Fibroblast of skin of abdomen (primary cell): ENCODE data around the gene USP10.
"Not testable (repeated sequence)": the region's sequence is repeated elsewhere in the genome, so short reads cannot be mapped to it uniquely, and the experiment has no call there.

Experiments
- DNase-seq: peaks from one replicate; pipeline ENCODE4 v3.0.0-alpha.2; 2013

The USP10 gene

DNA sequence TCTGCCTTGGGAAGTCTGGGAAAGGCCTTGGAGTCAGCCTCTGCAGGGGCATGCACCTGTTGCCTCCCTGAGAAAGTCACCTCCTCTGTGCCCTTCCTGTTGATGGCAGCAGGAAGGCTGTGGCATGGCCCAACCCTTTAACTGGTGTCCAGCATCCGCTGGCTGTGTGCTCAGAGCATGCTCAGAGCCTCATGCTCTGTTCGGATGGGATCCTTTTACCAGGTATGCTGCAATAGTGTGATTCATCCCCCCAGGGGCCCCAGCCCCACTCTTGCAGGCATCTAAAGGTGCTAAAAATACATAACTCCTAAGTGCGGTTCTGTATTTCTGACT lies 26.6 kb upstream of the USP10 start:
- no peak for DNase-seq

GRCh38 chr16:84673561-84673960 lies 26.2 kb upstream of the USP10 start:
- DNase-seq: no peak

DNA sequence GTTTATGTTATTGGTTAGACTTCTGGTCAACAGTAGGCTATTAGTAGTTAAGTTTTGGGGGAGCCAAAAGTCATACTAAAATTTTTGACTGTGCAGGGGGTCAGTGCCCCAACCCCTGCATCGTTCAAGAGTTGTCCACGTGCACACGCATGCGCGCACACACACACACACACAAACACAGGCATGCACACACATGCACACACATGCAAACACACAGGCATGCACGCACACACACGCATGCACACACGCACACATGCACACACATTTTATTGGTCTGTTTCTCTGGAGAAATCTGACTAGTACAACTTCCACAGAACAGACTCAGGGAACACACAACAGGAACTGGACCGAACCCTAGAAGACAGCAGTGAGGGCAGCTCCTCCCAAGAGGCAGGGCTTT lies 24.4 kb upstream of the USP10 start:
- DNase-seq: no peak

DNA sequence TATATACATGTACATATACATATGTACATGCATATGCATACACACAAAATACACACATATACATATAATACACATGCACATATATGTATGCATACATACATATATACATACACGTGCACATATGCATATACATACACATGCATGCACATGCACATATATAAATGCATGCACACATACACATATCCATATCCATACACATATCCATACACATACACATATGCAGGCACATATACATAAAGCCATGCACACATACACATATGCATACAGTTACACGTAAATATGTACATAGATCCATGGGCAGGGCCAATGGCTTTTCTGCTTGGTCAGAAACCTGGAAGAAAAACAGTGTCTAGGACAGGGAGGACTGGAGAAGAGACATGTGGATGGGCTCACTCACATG lies 23.9 kb upstream of the USP10 start:
- DNase-seq: no peak

DNA sequence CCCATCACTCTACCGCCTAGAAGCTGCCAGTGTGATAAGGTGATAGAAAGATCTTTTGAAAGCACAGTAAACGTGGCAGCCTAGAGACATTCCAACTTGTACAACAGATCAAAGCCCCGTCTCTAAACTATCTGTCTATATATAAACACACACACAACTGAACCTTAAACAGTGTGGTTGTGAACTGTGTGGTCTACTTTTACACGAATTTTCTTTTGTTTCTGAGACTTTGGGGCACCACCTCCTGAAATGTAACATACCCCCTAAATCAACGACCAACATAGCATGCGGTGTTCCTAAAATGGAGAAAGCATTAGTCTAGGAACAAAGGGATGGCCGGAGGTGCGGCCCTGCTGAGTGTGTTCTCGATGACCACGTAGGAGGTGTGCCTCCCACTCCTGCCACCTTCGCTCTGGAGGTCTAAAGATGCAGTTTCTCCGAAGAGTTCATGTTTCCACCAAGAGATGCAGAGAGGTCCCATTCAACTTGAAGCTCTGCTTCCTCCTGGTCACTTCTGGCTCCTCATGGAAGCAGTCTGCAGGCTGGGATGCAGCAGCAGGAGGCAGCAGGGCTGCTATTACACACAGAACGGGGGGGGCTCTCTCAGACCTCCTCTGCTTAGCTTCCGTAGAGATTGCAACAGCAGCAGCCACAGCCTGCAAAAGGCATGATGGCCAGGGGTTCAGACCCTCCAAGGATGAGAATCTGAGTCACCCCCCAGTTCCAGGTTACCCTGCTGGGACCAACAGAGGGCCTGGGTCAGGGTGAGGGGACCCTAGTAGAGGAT lies 22.6 kb upstream of the USP10 start:
- no peak for DNase-seq

- no peak for DNase-seq
Measured at GRCh38 chr16:84677849-84678248, 22.0 kb upstream of the USP10 start.

DNA sequence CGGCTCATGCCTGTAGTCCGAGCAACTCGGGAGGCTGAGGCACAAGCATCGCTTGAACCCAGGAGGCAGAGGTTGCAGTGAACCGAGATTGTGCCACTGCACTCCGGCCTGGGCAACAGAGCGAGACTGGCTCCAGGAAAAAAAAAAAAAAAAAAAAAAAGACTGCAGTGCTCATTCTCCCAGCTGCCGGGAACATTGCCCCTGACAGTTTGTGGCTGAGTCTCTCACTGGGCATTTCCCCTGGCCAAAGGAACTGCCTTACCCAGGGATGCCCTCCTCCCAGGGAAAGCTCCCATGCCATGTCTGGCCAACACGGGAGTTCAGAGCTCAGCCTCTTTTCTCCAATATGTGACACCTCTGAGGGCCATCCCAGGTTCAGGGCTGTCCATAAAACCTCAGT lies 21.3 kb upstream of the USP10 start:
- no peak for DNase-seq

DNA sequence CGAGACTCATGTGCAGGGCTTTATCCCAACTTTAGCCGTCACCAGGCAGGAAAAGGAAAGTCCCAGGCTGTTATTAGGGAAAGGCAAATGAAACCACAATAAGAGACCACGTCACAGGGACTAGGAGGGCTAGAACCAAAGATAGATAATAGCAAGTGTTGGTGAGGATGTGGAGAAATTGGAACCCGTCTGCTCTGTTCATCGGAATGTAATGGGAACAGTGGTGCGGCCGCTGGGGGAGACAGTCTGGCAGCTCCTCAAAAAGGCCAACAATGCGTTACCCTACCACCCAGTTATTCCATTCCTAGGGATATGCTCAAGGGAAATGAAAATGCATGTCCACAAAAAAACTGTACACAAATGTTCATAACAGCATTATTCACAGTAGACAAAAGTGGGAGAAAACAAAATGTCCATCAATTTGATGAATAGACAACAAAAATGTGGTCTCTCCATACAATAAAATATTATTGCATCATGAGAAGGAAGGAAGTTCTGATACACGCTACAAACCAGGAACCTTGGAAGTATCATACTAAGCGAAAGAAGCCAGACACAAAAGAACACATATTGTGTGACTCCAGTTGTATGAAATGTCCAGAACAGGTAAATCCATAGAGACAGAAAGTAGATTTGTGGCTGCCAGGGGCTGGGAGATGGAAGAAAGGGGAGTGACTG lies 19.5 kb upstream of the USP10 start:
- no peak for DNase-seq

DNA sequence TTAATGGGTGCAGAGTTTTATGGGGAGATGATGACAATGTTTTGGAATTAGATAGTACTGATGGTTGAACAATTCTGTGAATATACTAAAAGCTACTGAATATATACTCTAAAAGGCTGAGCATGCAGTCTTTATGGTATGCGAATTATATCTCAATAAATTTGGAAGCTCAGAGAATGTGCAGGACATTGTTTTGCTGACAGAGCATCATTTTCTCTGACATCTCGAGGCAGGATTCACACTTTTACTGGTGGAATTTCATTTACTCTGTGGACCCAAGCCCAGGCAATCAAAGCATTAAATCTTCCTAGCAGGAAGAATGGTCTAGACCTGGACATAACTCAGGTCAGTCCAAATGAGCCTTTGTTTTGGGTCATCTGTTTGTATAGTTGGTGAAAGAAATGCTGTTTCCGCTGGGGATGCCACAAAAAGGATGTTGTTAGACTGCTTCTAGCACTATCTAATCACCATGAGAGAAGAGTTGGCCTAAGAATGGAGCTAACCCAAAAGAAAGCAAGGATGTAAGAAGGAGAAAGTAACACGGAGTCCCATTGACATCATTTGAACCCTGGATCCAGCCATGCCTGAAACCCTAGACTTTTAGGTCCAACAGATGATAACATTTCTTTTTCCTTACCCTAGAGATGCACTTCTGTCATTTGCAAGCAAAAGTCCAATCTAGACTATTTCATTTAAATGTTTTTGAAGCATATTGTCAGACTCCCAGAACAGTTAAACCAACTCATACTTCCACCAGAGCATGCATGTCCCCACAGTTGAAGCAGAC lies 18.8 kb upstream of the USP10 start:
- DNase-seq: no peak

DNA sequence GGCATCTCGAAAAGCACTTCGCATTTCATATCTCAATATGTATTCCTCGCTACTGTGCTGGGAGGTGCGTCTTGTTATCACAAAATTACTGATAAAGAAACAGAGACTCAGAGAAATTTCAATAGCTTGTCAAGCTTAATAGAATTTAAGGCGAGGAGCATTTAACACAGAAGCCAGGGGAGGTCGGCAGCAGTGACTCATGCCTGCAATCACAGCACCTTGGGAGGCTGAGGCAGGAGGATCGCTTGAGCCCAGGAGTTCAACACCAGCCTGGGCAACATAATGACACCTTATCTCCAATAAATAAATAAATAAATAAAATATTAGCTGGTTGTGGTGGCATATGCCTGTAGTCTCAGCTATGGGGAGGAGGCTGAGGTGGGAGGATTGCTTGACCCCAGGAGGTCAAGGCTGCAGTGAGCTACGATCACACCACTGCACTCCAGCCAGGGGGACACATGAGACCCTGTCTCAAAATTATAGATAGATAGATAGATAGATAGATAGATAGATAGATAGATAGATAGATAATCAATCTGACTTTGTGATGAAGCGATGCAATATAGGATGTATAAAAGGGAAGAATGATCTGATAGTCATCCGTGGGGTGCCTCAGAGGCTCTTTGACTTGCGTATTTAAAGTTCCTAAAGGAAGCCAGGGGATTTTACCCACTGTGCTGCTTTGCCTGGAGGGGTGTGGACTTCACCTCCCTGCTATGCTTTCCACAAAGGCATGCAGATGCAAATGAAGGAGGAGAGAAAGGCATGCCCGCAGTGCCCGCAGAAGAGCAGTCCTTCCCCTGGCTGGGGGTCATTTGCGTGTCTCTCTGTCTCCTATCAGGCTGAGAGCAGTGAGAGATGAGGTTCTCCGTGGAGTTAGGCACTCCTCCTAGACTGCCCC lies 15.9 kb upstream of the USP10 start:
- no peak for DNase-seq

- no peak for DNase-seq
Measured at GRCh38 chr16:84684592-84684965, 15.2 kb upstream of the USP10 start.

GRCh38 chr16:84685210-84685609 lies 14.6 kb upstream of the USP10 start:
- DNase-seq: no peak

DNA sequence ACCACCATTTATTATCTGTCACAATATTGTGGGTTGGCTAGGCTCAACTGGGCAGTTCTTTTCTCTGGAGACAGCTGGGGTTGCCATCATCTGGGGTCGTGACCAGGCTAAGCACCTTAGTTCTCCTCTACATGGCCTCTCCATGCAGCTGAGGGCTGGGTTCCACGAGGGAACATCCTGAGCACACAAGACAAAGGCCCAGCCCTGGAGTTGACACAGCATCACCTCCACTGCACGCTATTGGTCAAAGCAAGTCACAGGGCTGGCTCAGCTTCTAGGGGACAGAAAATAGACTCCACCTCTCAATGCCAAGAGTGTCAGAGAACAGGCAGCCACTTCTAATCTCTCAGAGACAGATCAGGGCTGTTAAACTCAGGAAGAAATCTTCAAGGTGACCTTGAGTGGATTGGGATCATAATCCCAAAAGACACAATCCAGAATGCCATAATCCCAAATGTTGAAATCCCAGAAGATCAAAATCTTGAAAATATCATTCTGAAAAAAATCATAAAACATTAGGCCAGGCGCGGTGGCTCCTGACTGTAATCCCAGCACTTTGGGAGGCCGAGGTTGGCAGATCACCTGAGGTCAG lies 13.0 kb upstream of the USP10 start:
- DNase-seq: no peak

GRCh38 chr16:84687715-84688114 lies 12.1 kb upstream of the USP10 start:
- DNase-seq: peak; percentile 93

GRCh38 chr16:84688163-84688562 lies 11.6 kb upstream of the USP10 start:
- not testable (repeated sequence) for DNase-seq

DNA sequence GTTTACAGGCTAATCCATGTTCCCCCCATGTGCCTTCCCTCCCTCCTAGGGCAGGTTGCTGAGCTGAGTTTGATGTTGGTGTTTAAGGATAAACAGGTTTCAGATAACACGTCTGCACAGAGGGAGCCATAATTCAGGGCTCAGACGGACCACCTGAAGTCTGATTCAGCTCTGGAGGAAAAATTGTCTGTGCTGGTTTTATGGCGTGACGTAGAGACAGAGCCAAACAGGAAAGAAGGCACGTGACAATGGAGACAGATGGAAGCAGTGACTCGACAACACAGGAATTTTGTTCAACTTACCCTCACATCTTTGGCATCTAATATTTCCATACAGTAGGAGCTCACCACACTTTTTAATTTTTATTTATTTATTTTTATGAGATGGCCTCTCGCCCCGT lies 10.7 kb upstream of the USP10 start:
- peak; percentile 95 for DNase-seq

GRCh38 chr16:84690088-84690819 lies 9.5 kb upstream of the USP10 start:
- peak; percentile 51 for DNase-seq

DNA sequence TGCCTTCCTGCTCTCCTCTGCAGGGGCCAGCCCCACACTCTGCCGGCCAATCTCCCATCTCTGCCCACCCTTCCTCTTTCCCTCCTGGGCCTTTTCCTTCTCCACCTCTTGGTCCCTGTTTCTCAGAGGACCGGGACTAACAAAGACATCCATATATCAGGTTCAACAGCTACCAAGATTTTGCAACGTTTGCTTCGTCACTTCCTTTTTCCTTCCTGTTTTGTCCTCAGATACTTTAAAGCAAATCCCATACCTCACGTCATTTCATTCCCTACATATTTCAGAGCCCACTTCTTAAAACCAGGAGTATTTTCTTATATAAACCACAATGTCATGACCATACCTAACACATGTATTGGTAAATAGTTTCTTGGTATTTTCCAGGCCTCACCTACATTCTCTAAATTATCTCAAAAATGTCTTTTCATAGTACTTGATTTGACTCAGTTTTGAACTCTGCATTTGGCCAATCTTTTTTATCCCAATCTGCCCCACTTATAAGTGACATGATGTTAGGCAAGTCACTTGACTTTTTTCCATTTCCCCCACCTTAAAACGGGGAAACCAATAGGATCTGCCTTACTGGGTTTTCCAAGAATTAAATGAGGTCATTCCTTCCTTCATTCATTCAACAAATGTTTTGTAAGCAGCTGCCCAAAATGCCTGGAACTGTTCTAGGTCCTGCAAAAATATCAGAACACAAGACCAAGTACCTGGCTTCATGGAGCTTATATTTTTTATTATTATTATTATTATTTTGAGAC lies 7.2 kb upstream of the USP10 start:
- DNase-seq: peak; percentile 33

DNA sequence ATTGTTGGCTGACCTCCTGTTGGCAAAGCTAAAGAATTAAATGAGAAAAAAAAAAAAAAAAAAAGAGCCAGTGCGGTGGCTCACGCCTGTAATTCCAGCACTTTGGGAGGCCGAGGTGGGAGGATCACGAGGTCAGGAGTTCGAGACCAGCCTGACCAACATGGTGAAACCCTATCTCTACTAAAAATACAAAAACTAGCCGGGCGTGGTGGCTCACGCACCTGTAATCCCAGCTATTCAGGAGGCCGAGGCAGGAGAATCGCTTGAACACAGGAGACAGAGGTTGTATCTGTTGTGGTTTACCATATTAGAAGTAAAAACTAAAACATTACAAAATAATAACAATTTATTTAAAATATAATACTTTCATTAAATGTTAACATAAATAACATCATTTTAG lies 5.9 kb upstream of the USP10 start:
- DNase-seq: not testable (repeated sequence)

DNA sequence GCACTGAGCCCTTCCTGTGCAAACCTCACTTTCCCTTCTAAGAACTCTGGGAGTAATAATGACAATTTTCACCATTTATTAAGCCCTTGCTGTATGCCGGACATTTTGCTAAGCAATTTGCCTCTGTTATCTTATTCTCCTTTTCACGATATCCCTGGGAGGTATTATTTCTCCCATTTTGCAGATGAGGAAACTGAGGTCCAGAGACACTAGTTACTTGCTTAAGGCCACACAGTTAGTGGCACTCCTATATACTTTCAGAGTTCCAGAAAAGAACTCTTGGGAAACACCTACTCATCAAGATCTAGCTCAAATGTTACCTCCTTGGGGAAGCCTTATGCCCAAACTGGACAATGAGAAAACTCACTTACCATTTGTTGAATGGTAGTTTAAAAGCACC lies 4.8 kb upstream of the USP10 start:
- no peak for DNase-seq
